Hepatocyte (in vitro differentiated cells): Measurements from ENCODE around the gene NPM1.

Experiments used
- EZH2 ChIP-seq: fragments of 200-600 bp; sonication (generic); IDR thresholded peaks from 2 replicates; pipeline ENCODE4 v1.6.1; 2016; ENCODE audit warnings: antibody characterized with exemption, mild to moderate bottlenecking, borderline replicate concordance
- EZH2phosphoT487 ChIP-seq: fragments of 200-600 bp; sonication (generic); IDR thresholded peaks from one replicate; pipeline ENCODE4 v1.6.1; 2018; ENCODE audit warnings: antibody characterized with exemption, mild to moderate bottlenecking, low read depth, moderate library complexity; ENCODE audit not compliant: unreplicated experiment, severe bottlenecking
- TF ChIP-seq, protein P1 (sequence below): fragments of 200-600 bp; sonication (generic); IDR thresholded peaks from 2 replicates; pipeline ENCODE4 v1.5.1; 2016; ENCODE audit warnings: antibody characterized with exemption, mild to moderate bottlenecking; ENCODE audit not compliant: poor library complexity

GRCh38 chr5:171453988-171454387 is 66.3 kb downstream of the NPM1 start:
- TF ChIP-seq, protein P1, sequence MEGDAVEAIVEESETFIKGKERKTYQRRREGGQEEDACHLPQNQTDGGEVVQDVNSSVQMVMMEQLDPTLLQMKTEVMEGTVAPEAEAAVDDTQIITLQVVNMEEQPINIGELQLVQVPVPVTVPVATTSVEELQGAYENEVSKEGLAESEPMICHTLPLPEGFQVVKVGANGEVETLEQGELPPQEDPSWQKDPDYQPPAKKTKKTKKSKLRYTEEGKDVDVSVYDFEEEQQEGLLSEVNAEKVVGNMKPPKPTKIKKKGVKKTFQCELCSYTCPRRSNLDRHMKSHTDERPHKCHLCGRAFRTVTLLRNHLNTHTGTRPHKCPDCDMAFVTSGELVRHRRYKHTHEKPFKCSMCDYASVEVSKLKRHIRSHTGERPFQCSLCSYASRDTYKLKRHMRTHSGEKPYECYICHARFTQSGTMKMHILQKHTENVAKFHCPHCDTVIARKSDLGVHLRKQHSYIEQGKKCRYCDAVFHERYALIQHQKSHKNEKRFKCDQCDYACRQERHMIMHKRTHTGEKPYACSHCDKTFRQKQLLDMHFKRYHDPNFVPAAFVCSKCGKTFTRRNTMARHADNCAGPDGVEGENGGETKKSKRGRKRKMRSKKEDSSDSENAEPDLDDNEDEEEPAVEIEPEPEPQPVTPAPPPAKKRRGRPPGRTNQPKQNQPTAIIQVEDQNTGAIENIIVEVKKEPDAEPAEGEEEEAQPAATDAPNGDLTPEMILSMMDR: no peak
- TF ChIP-seq EZH2 (no peak), EZH2phosphoT487 (no peak)
